Peyer's patch (tissue), 4 donors: ENCODE data around the gene TRERF1.

Experiments used
- CTCF ChIP-seq, 6 experiments: fragments of 450-650 bp in 4 of 6; fragments of 200-600 bp in 2 of 6; sonication (generic) in 1 of 6; IDR thresholded peaks; one replicate each; pipeline ENCODE4 v1.5.1; 2017 to 2019; ENCODE audit warnings: antibody characterized with exemption in 6 of 6, mild to moderate bottlenecking in 3 of 6, moderate library complexity in 1 of 6
- POLR2A ChIP-seq, 2 donors: fragments of 450-650 bp; IDR thresholded peaks; one replicate each; pipeline ENCODE4 v1.5.1; 2017; ENCODE audit warnings: antibody characterized with exemption in 2 of 2, mild to moderate bottlenecking in 2 of 2, moderate library complexity in 2 of 2

- TF ChIP-seq CTCF (IDR thresholded peaks at IDR 0.05) (no peak), POLR2A (IDR thresholded peaks at IDR 0.05) (no peak)
Measured at GRCh38 chr6:42391441-42391840, 60.3 kb downstream of the TRERF1 start.
